A204.1 (cell line): ENCODE measurements around the gene CAPN5.
"Not testable (repeated sequence)": the region's sequence is repeated elsewhere in the genome, so short reads cannot be mapped to it uniquely, and the experiment has no call there.

Experiments
- FAIRE-seq: peaks from 2 replicates; lab custom pipeline; 2012; peaks lifted over from hg19 to GRCh38; lab: Jason Lieb, UNC

The CAPN5 gene

GRCh38 chr11:77084581-77085191 is 17.9 kb downstream of the CAPN5 start:
- no peak for FAIRE-seq

- no peak for FAIRE-seq
These were observed 18.9 kb downstream of the CAPN5 start for GRCh38 chr11:77085652-77086051.

GRCh38 chr11:77086521-77087472 is 20.0 kb downstream of the CAPN5 start:
- FAIRE-seq = no peak

- FAIRE-seq = no peak
These were observed 21.0 kb downstream of the CAPN5 start for GRCh38 chr11:77087723-77088225.

GRCh38 chr11:77088236-77089003 is 21.6 kb downstream of the CAPN5 start:
- FAIRE-seq = no peak

GRCh38 chr11:77089004-77089545 is 22.3 kb downstream of the CAPN5 start:
- no peak for FAIRE-seq

GRCh38 chr11:77090046-77090372 is 23.2 kb downstream of the CAPN5 start:
- FAIRE-seq = no peak

GRCh38 chr11:77090373-77091111 is 23.8 kb downstream of the CAPN5 start:
- FAIRE-seq = no peak

GRCh38 chr11:77091146-77091940 is 24.6 kb downstream of the CAPN5 start:
- FAIRE-seq = no peak

- FAIRE-seq = no peak
These were observed 25.6 kb downstream of the CAPN5 start for GRCh38 chr11:77092382-77092781.

- FAIRE-seq = no peak
These were observed 26.5 kb downstream of the CAPN5 start for GRCh38 chr11:77093056-77093891.

GRCh38 chr11:77093987-77094840 is 27.4 kb downstream of the CAPN5 start:
- no peak for FAIRE-seq

GRCh38 chr11:77094841-77095365 is 28.1 kb downstream of the CAPN5 start:
- no peak for FAIRE-seq

GRCh38 chr11:77095551-77096490 is 29.1 kb downstream of the CAPN5 start:
- no peak for FAIRE-seq

GRCh38 chr11:77096591-77097019 is 29.8 kb downstream of the CAPN5 start:
- FAIRE-seq = no peak

- not testable (repeated sequence) for FAIRE-seq
These were observed 30.4 kb downstream of the CAPN5 start for GRCh38 chr11:77097180-77097579.
